Neural progenitor cell (in vitro differentiated cells): ENCODE measurements around the gene RNF31. TPM values are rescaled to one million over a fixed set of nuclear protein-coding genes. Genes with fewer than 3 reads are reported as not detected.

Experiments
- DNase-seq: peaks from one replicate; pipeline ENCODE4 v3.0.0-alpha.2; 2016; ENCODE audit warnings: low spot score
- H2AFZ ChIP-seq: fragments of 200-600 bp; sonication (generic); replicated peaks from 2 replicates; pipeline ENCODE4 v1.6.1; 2016; ENCODE audit warnings: antibody characterized with exemption
- H3F3A ChIP-seq: fragments of 200-600 bp; sonication (generic); 2 replicates; pipeline ENCODE4 v1.6.1; 2016; ENCODE audit warnings: antibody characterized with exemption, low read depth
- H3K27ac ChIP-seq: fragments of 200-600 bp; sonication (generic); 2 replicates; pipeline ENCODE4 v1.5.1; 2016; ENCODE audit warnings: mild to moderate bottlenecking
- H3K27me3 ChIP-seq: fragments of 200-600 bp; sonication (generic); 2 replicates; pipeline ENCODE4 v1.6.1; 2016; ENCODE audit warnings: mild to moderate bottlenecking, moderate library complexity
- H3K36me3 ChIP-seq: fragments of 200-600 bp; sonication (generic); 2 replicates; pipeline ENCODE4 v1.5.1; 2016
- H3K4me1 ChIP-seq: fragments of 200-600 bp; sonication (generic); 2 replicates; pipeline ENCODE4 v1.6.1; 2016; ENCODE audit warnings: mixed run types
- H3K4me2 ChIP-seq: fragments of 200-600 bp; sonication (generic); 2 replicates; pipeline ENCODE4 v1.6.1; 2016
- H3K4me3 ChIP-seq: fragments of 200-600 bp; sonication (generic); 2 replicates; pipeline ENCODE4 v1.5.1; 2016
- H3K79me2 ChIP-seq: fragments of 200-600 bp; sonication (generic); 2 replicates; pipeline ENCODE4 v1.6.1; 2016; ENCODE audit warnings: low read depth
- H3K9ac ChIP-seq: fragments of 200-600 bp; sonication (generic); 2 replicates; pipeline ENCODE4 v1.6.1; 2016
- H3K9me3 ChIP-seq: fragments of 200-600 bp; sonication (generic); 2 replicates; pipeline ENCODE4 v1.5.1; 2016; ENCODE audit warnings: low read depth
- H4K20me1 ChIP-seq: fragments of 200-600 bp; sonication (generic); 2 replicates; pipeline ENCODE4 v1.6.1; 2016; ENCODE audit warnings: low read depth
- H3K27ac Mint-ChIP-seq: 3 replicates; pipeline ENCODE4 v1.8.0; 2021; ENCODE audit warnings: mixed read lengths
- H3K27me3 Mint-ChIP-seq: 2 replicates; pipeline ENCODE4 v1.8.0; 2022; ENCODE audit warnings: low read depth, mild to moderate bottlenecking, inconsistent platforms, moderate library complexity, mixed read lengths; ENCODE audit not compliant: insufficient read depth
- H3K36me3 Mint-ChIP-seq: 3 replicates; pipeline ENCODE4 v1.8.0; 2021; ENCODE audit warnings: mixed read lengths
- H3K4me1 Mint-ChIP-seq: 3 replicates; pipeline ENCODE4 v1.8.0; 2021; ENCODE audit warnings: mixed read lengths
- H3K4me3 Mint-ChIP-seq: 3 replicates; pipeline ENCODE4 v1.8.0; 2021; ENCODE audit warnings: mild to moderate bottlenecking, moderate library complexity, mixed read lengths
- H3K9me3 Mint-ChIP-seq: 3 replicates; pipeline ENCODE4 v1.8.0; 2020; ENCODE audit warnings: mixed read lengths
- CTCF ChIP-seq: fragments of 200-600 bp; sonication (generic); IDR thresholded peaks from 2 replicates; pipeline ENCODE4 v1.5.1; 2017; ENCODE audit warnings: antibody characterized with exemption, mild to moderate bottlenecking
- EZH2 ChIP-seq: fragments of 200-600 bp; sonication (generic); IDR thresholded peaks from 2 replicates; pipeline ENCODE4 v1.6.1; 2017; ENCODE audit warnings: antibody characterized with exemption, mild to moderate bottlenecking, moderate library complexity
- EZH2phosphoT487 ChIP-seq: fragments of 200-600 bp; sonication (generic); IDR thresholded peaks from 2 replicates; pipeline ENCODE4 v1.6.1; 2017; ENCODE audit warnings: antibody characterized with exemption
- total RNA-seq: library from RNA; depleted of rRNA; stranded (reverse); fragments of >200 nt; gene quantifications from 2 replicates; pipeline ENCODE4 v1.2.3, GENCODE V29; 2015; ENCODE audit warnings: low replicate concordance

Gene RNF31
- total RNA-seq, 1 donor from 2014 or later = 28.8 TPM

GRCh38 chr14:24189059-24189375 lies 41.7 kb downstream of the RNF31 start:
- H3K36me3 ChIP-seq = no peaks in the 10 kb centered on the region

GRCh38 chr14:24189460-24189859 lies 42.2 kb downstream of the RNF31 start:
- TF ChIP-seq EZH2phosphoT487 (no peak), EZH2 (no peak), CTCF (no peak)
- H3K4me3 ChIP-seq = peak overlapping the region; percentile 65
- H4K20me1 ChIP-seq = peaks cover 12% of the 10 kb centered on the region
- H3F3A ChIP-seq = peaks cover 21% of the 10 kb centered on the region
- H3K9me3 ChIP-seq = no peaks in the 10 kb centered on the region
- peak overlapping the region; percentile 76 for H3K27ac Mint-ChIP-seq
- peak overlapping the region; percentile 87 for H3K4me2 ChIP-seq
- H3K9ac ChIP-seq = no peak overlapping the region
- H3K27me3 ChIP-seq = no peaks in the 10 kb centered on the region
- H3K36me3 Mint-ChIP-seq = peaks cover 23% of the 10 kb centered on the region
- H3K4me1 ChIP-seq = peaks cover 6% of the 10 kb centered on the region
- H3K27ac ChIP-seq = no peak overlapping the region
- H3K9me3 Mint-ChIP-seq = no peaks in the 10 kb centered on the region
- no peaks in the 10 kb centered on the region for H3K36me3 ChIP-seq
- H2AFZ ChIP-seq = peak overlapping the region; percentile 4
- peaks cover 17% of the 10 kb centered on the region for H3K79me2 ChIP-seq
- H3K4me3 Mint-ChIP-seq = peak overlapping the region; percentile 88
- no peak for DNase-seq
- peaks cover 25% of the 10 kb centered on the region for H3K4me1 Mint-ChIP-seq
- H3K27me3 Mint-ChIP-seq = peaks cover 2% of the 10 kb centered on the region

More at GRCh38 chr14:24189059-24189375, 41.7 kb downstream of the RNF31 start:
- Histone ChIP-seq H3F3A (peaks cover 19% of the 10 kb centered on the region), H3K79me2 (peaks cover 15% of the 10 kb centered on the region), H3K27me3 (no peaks in the 10 kb centered on the region), H3K9ac (no peak overlapping the region), H3K4me2 (peak overlapping the region; percentile 87), H3K4me1 (peaks cover 6% of the 10 kb centered on the region), H3K4me3 (peak overlapping the region; percentile 65), H3K9me3 (no peaks in the 10 kb centered on the region), H3K27ac (no peak overlapping the region), H2AFZ (peak overlapping the region; percentile 4), H4K20me1 (peaks cover 12% of the 10 kb centered on the region)
- Mint-ChIP-seq H3K9me3 (no peaks in the 10 kb centered on the region), H3K4me3 (peak overlapping the region; percentile 88), H3K4me1 (peaks cover 20% of the 10 kb centered on the region), H3K36me3 (peaks cover 23% of the 10 kb centered on the region), H3K27ac (peak overlapping the region; percentile 76), H3K27me3 (peaks cover 2% of the 10 kb centered on the region)
- no peak for DNase-seq
- no peak for TF ChIP-seq CTCF
- TF ChIP-seq EZH2 = no peak
- no peak for TF ChIP-seq EZH2phosphoT487

DNA sequence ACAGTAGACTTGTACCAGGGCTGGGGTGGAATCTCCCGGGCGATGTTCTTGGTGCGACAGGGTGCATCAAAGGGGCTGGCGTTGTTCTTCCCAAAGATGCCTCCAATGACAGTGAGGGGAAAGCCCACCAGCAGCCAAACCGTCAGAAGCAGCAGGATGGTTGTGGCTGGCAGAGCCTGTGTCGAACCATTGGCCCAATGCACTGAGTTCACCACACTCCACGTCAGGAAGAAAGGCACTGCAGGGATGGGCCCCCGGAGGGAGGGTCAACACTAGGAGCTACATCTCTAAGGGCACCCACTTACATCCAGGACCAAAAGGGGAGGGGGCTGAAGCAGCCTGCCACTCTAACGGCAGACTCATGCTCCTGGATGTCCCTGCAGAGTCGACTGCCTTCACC lies 43.1 kb downstream of the RNF31 start:
- Histone ChIP-seq H3K4me2 (no peak overlapping the region), H3K79me2 (peaks cover 23% of the 10 kb centered on the region), H3K36me3 (no peaks in the 10 kb centered on the region), H2AFZ (no peak overlapping the region), H3K4me3 (no peak overlapping the region), H3K9ac (no peak overlapping the region), H3F3A (peaks cover 31% of the 10 kb centered on the region), H3K4me1 (peaks cover 6% of the 10 kb centered on the region), H3K27ac (no peak overlapping the region), H3K27me3 (no peaks in the 10 kb centered on the region), H3K9me3 (no peaks in the 10 kb centered on the region), H4K20me1 (peaks cover 12% of the 10 kb centered on the region)
- no peak for DNase-seq
- Mint-ChIP-seq H3K36me3 (peaks cover 19% of the 10 kb centered on the region), H3K4me1 (peaks cover 30% of the 10 kb centered on the region), H3K9me3 (no peaks in the 10 kb centered on the region), H3K4me3 (no peak overlapping the region), H3K27me3 (peaks cover 3% of the 10 kb centered on the region), H3K27ac (no peak overlapping the region)
- no peak for TF ChIP-seq EZH2phosphoT487
- no peak for TF ChIP-seq CTCF
